Suprapubic skin (tissue), 4 donors: Measurements from ENCODE around the gene SYN1. TPM values are rescaled to one million over a fixed set of nuclear protein-coding genes. Genes with fewer than 3 reads are reported as not detected.
A peak's percentile ranks its signal among the peaks of the same experiment; 100 is the strongest.

Experiments
- DNase-seq, 2 donors: peaks; one replicate each; pipeline ENCODE4 v3.0.0-alpha.2; 2019; ENCODE audit warnings: low spot score in 2 of 2
- H3K27ac ChIP-seq: fragments of 200-600 bp; sonication (generic); one replicate; pipeline ENCODE4 v1.5.1; 2019
- H3K27me3 ChIP-seq: fragments of 200-600 bp; sonication (generic); one replicate; pipeline ENCODE4 v1.5.1; 2019
- H3K36me3 ChIP-seq: fragments of 200-600 bp; sonication (generic); one replicate; pipeline ENCODE4 v1.5.1; 2019
- H3K4me1 ChIP-seq: fragments of 200-600 bp; sonication (generic); one replicate; pipeline ENCODE4 v1.5.1; 2019
- H3K4me3 ChIP-seq: fragments of 200-600 bp; sonication (generic); one replicate; pipeline ENCODE4 v1.5.1; 2019; ENCODE audit warnings: mild to moderate bottlenecking
- H3K9me3 ChIP-seq: fragments of 200-600 bp; sonication (generic); one replicate; pipeline ENCODE4 v1.5.1; 2019
- EP300 ChIP-seq: sonication (generic); formaldehyde crosslinking; IDR thresholded peaks from one replicate; pipeline ENCODE4 v1.6.1; 2017; ENCODE audit warnings: antibody characterized with exemption
- POLR2A ChIP-seq, 2 donors: fragments of 450-650 bp; IDR thresholded peaks; one replicate each; pipeline ENCODE4 v1.6.1; 2017; ENCODE audit warnings: antibody characterized with exemption in 2 of 2, mild to moderate bottlenecking in 2 of 2, moderate library complexity in 2 of 2
- POLR2AphosphoS5 ChIP-seq, 3 donors: sonication (generic); formaldehyde crosslinking; IDR thresholded peaks; one replicate each; pipeline ENCODE4 v1.6.1; 2017; ENCODE audit warnings: antibody characterized with exemption in 3 of 3
- WGBS: methylation state at CpG from one replicate; pipeline ENCODE4 v1.1.5; 2018; 5-methylcytosine and 5-hydroxymethylcytosine counted together
- total RNA-seq, 4 donors: library from RNA; depleted of rRNA; stranded (reverse); fragments of >200 nt; gene quantifications; one replicate each; pipeline ENCODE4 v1.1.0, GENCODE V29; 2016
- TF ChIP-seq, protein P1 (sequence below), 2 donors: fragments of 200-600 bp in 1 of 2; fragments of 450-650 bp in 1 of 2; sonication (generic) in 1 of 2; IDR thresholded peaks; one replicate each; pipeline ENCODE4 v1.5.1; 2016 to 2019; ENCODE audit warnings: antibody characterized with exemption in 2 of 2, mild to moderate bottlenecking in 1 of 2, moderate library complexity in 1 of 2

SYN1 gene
- total RNA-seq, 4 donors from 2014 or later = 0.34 to 2.2 (median 0.89) TPM; not detected in 1

DNA sequence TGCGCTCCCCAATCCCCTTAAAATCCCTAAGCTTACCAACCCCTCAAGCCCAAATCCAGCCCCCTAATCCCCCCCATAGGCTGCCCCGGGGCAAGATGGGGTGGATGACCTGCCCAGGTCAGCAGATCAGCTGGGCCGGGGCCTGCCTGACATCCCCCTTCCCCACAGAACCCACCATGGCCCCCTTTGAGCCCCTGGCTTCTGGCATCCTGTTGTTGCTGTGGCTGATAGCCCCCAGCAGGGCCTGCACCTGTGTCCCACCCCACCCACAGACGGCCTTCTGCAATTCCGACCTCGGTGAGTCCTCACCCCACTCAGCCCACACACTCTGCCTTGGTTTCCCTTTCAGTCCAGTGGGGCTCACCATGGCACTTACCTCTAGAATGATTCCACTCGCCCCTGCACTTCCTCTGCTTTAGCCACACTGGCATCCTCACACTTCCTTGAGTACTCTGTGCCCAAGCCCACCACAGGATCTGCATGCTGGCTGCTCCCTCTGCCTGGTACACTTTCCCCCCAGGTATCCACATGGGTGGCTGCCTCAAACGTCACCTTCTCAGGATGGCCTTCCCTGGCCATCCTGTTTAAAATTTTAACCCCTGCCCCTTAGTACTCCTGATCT lies 36.3 kb downstream of the SYN1 start:
- peak overlapping the region; percentile 75 for H3K27ac ChIP-seq
- H3K9me3 ChIP-seq = no peaks in the 10 kb centered on the region
- H3K27me3 ChIP-seq = no peaks in the 10 kb centered on the region
- 68% methylated on average over 8 of the region's 8 CpGs for WGBS
- H3K4me1 ChIP-seq = peaks cover 11% of the 10 kb centered on the region
- H3K4me3 ChIP-seq = peak overlapping the region; percentile 50
- TF ChIP-seq, protein P1, sequence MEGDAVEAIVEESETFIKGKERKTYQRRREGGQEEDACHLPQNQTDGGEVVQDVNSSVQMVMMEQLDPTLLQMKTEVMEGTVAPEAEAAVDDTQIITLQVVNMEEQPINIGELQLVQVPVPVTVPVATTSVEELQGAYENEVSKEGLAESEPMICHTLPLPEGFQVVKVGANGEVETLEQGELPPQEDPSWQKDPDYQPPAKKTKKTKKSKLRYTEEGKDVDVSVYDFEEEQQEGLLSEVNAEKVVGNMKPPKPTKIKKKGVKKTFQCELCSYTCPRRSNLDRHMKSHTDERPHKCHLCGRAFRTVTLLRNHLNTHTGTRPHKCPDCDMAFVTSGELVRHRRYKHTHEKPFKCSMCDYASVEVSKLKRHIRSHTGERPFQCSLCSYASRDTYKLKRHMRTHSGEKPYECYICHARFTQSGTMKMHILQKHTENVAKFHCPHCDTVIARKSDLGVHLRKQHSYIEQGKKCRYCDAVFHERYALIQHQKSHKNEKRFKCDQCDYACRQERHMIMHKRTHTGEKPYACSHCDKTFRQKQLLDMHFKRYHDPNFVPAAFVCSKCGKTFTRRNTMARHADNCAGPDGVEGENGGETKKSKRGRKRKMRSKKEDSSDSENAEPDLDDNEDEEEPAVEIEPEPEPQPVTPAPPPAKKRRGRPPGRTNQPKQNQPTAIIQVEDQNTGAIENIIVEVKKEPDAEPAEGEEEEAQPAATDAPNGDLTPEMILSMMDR (IDR thresholded peaks at IDR 0.05) = no peak
- TF ChIP-seq EP300 (no peak), POLR2A (IDR thresholded peaks at IDR 0.05) (no peak), POLR2AphosphoS5 (IDR thresholded peaks at IDR 0.05) (no peak)
- no peaks in the 10 kb centered on the region for H3K36me3 ChIP-seq
- no peak for DNase-seq

DNA sequence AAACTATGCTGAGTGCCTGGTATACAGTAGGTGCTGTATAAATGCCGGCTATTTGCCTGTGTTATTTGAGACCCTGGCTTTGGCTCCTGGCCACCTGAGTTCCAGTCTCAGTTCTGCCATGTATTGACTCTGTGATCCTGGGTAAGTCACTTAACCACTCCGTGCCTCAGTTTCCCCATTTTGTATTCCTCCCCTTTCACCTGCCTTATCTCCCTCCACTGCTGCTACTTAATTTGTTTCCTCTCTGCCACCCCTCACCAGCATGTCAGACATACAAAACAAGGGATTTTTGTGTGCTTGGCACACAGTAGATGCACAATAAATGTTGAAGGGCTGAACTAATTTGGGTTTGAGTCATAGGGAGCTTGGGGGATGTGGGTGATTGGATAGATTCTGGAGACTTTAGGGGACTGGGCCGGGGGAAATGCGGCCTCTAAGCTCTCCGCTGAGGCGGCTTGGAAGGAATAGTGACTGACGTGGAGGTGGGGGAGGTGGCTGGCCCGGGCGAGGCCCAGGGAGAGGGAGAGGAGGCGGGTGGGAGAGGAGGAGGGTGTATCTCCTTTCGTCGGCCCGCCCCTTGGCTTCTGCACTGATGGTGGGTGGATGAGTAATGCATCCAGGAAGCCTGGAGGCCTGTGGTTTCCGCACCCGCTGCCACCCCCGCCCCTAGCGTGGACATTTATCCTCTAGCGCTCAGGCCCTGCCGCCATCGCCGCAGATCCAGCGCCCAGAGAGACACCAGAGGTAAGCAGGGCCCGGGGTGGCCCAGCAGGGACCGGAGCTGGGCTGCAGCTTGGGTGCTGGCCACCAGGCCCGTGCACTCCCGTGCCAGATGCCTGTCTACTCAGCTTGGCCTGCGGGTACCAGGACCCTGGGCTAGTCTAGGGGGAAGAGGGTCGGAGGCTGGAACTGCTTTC lies 37.7 kb downstream of the SYN1 start, which contains the start of gene TIMP1:
Gene TIMP1 (plus strand): TSS at position 706 of the 917 bp plus-strand sequence. CDS start 980 bp downstream, outside the sequence.
- peaks cover 11% of the 10 kb centered on the region for H3K4me1 ChIP-seq
- H3K9me3 ChIP-seq = no peaks in the 10 kb centered on the region
- 31% methylated on average over 18 of the region's 28 CpGs for WGBS
- peak within 1 kb of the TSS; percentile 50 for H3K4me3 ChIP-seq
- H3K27me3 ChIP-seq = no peaks in the 10 kb centered on the region
- H3K36me3 ChIP-seq = no peaks in the 10 kb centered on the region
- peak; percentile 91 to 93 for DNase-seq
- TF ChIP-seq, protein P1 (IDR thresholded peaks at IDR 0.05) = no peak
- TF ChIP-seq POLR2A (IDR thresholded peaks at IDR 0.05) = peak in 1 of 2 donors; percentile 51
- no peak for TF ChIP-seq EP300
- peak in 1 of 3 donors; percentile 22 for TF ChIP-seq POLR2AphosphoS5 (IDR thresholded peaks at IDR 0.05)
- peak within 1 kb of the TSS; percentile 75 for H3K27ac ChIP-seq

DNA sequence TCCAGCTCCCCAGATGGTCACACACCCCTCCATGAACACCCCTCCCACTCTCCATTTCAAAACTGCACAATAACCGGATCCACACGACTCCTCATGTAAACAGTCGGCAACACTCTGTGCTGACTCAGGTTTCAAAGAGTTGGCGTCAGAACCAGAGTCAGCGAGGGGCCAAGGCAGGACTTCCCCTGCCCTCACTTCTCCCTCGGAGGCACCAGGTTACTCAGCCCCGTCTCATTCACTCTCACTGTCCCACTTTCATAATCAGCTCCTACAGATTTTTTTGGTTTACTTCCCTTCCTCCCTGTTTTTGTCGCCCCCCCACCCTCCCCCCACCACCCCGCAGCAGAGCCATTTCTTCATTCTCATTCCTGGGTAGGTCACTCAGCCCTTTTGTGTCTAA lies 40.1 kb downstream of the SYN1 start:
- Histone ChIP-seq H3K9me3 (no peaks in the 10 kb centered on the region), H3K4me1 (peaks cover 12% of the 10 kb centered on the region), H3K4me3 (no peak overlapping the region), H3K27ac (no peak overlapping the region), H3K36me3 (no peaks in the 10 kb centered on the region), H3K27me3 (no peaks in the 10 kb centered on the region)
- WGBS = 62% methylated on average over 9 of the region's 9 CpGs
- no peak for TF ChIP-seq EP300
- TF ChIP-seq, protein P1 (IDR thresholded peaks at IDR 0.05) = no peak
- TF ChIP-seq POLR2AphosphoS5 (IDR thresholded peaks at IDR 0.05) = no peak
- TF ChIP-seq POLR2A (IDR thresholded peaks at IDR 0.05) = no peak
- no peak for DNase-seq

DNA sequence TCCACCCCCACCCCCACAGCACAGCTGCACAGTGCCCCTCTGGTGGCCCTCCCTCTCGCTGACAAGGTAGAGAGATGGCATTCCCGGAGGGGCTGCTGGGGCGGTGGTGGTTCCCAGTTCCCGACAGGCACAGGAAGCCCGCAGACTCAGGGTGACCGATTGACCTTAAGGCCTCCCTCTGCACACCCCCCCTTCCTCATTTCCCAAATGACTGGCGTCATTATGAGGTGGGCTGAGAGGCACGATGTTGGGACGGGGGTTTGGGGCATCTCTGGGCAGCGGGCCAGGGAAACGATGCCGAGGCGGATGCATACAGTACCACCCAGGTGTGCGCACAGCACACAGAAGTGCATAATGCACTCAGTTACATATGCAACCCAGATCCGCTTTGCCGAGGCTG lies 41.0 kb downstream of the SYN1 start:
- H3K9me3 ChIP-seq = no peaks in the 10 kb centered on the region
- TF ChIP-seq EP300 (no peak), POLR2AphosphoS5 (IDR thresholded peaks at IDR 0.05) (no peak), POLR2A (IDR thresholded peaks at IDR 0.05) (no peak)
- TF ChIP-seq, protein P1 (IDR thresholded peaks at IDR 0.05) = no peak
- H3K4me1 ChIP-seq = peaks cover 20% of the 10 kb centered on the region
- no peak overlapping the region for H3K27ac ChIP-seq
- no peak overlapping the region for H3K4me3 ChIP-seq
- H3K36me3 ChIP-seq = no peaks in the 10 kb centered on the region
- DNase-seq = peak in 1 of 2 donors; percentile 60
- whole genome bisulfite sequencing = 49% methylated on average over 14 of the region's 16 CpGs
- H3K27me3 ChIP-seq = no peaks in the 10 kb centered on the region

DNA sequence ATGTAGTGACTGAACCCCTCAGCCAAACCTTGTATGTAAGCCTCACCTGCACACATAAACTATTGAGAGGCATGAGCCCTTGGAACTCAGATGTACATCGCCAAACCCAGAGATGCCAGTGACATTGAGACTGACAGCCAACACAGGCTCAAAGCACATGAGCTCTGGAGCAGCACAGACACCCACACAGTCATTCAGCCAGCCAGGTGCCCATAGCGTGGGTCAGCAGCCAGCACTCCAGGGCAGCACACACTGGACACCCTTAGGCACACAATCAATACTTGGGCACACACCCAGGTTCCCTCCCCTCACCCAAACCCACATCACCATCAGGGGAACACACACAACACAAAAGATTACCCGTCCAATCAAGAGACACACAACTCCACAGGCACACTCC lies 41.8 kb downstream of the SYN1 start:
- TF ChIP-seq POLR2A (IDR thresholded peaks at IDR 0.05) (no peak), POLR2AphosphoS5 (IDR thresholded peaks at IDR 0.05) (no peak), EP300 (no peak)
- TF ChIP-seq, protein P1 (IDR thresholded peaks at IDR 0.05) = no peak
- no peaks in the 10 kb centered on the region for H3K36me3 ChIP-seq
- H3K27me3 ChIP-seq = no peaks in the 10 kb centered on the region
- H3K9me3 ChIP-seq = no peaks in the 10 kb centered on the region
- H3K4me1 ChIP-seq = peaks cover 21% of the 10 kb centered on the region
- no peak for DNase-seq
- no peak overlapping the region for H3K4me3 ChIP-seq
- H3K27ac ChIP-seq = no peak overlapping the region
- WGBS = 67% methylated on average over 1 of the region's 3 CpGs
